Limb (tissue), 2 donors: ENCODE results near the gene NAV2.

Experiments used
- DNase-seq, 2 donors: peaks; one replicate each; pipeline ENCODE4 v3.0.0-alpha.2; 2016; ENCODE audit errors: extremely low spot score in 2 of 2

Gene NAV2

DNA sequence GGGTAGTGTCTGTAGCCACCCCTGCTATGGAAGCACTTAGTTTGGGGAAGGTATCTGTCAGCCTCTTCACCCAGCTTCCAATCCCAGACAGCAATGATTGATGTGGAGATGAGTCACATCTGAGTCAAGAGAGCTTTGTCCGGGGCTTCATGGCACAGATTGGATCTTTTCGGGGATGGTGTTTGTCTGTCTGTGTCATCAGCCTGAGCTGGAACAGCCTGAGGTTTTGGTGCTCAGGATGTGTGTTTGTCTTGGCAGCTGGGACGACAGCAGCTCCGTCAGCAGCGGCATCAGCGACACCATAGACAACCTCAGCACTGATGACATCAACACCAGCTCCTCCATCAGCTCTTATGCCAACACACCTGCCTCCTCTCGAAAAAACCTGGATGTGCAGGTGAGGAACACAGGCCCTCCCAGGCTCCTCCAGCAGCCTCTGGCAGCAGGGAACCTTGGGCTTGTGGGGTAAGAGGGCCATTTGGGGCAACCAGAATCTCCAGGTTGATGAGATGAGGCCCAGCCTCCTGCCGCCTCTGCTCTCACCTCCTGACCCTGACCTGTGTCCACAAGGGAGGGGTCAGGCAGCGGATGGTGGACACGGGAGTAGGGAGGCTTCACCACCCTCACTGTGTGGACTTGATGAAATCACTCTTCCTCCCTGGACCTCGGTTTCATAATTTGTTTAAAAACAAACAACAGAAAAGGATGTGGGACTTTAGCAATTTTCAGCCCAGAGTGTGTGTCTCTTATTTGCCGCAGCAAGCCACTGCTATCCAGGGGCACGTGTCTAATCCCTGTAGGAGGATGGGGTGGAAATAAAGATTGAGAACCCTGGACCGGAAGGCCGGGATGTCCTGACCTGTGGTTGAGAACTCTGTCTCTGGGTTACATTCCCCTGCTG is 323.3 kb downstream of the NAV2 start:
- DNase-seq: no peak

DNA sequence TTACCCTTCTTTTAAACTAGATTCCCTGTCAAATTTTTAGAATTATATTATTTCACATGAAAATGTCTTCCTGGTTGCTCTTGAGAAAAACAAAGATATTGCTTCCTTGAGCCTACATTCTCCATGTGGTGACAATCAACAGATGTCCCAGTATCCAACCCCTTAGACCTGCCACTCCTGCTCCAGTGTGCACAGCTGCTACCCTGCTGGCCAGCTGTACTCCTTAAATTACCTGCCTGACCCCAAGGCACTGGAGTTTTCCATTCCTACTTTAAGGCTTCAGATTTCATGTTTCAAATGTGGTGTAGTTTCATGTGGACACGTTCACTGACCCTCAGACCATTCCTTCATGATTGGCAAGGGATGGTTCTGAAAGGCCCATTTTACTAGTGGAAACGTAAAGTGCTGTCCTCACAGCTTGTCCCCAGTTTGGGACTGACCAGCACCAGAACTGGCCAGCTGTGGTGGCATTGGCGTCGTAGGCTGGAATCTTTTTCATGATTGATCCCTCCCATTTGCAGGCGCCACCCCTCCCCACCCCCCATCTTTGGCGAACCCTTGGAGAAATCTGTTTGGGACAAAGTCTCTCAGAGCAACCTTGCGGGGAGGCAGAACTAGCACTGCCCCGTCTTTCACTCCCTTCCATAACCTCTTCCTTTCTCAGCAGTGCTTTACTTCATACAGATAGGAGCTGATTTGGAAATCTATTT is 324.1 kb downstream of the NAV2 start:
- DNase-seq: no peak

DNA sequence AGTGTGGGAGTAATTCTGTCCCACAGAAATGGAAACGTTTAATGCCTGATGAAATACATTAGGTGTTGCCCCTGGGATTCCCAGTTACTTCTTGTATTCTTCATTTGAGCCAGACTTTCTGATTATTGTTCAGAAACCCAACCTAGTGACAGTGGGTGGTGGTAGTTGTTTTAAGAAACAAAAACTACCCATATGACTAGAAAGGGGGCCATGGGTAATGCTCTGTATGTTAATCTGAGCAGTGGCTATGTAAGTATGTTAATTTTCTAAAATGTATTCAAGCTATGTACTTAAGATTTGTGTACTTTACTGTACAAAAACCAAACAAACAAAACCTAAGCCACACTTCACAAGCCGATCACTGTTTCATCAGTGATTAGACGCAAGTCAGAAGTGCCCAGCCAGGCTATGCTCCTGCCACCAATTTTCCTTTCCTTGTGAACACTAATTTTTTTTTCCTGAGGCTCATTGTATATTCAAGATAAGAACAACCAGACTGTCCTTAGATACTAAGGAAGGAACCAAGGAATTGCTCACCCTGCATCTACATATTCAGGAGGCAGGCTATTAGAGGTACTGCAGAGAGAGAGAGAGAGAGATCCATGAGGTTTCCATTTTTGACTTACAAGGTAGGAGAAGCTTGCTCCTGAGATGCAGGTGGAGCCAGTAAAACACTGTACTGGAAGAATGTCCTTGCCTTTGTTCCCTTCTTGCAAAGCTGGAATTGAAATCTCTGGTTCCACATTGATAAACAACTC is 324.9 kb downstream of the NAV2 start:
- DNase-seq: no peak

DNA sequence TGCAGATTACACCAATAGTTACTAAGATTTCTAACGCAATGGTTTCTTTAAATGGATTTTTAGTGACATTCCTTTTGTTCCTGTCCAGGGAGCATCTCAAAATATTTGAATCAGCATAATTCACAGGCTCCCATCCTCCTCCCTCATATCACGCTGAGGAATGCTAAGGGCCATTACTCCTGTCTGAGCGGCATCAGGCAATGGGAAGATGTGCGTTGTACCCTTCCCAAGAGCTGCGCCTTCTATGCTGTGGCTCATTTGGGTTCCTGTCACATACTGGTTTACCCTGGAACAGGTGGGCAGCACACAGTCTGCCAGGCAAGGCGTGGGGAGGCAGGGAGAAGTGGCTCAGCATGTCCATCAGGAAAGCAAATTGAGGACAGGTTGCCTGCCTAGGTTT is 325.8 kb downstream of the NAV2 start:
- DNase-seq: no peak

DNA sequence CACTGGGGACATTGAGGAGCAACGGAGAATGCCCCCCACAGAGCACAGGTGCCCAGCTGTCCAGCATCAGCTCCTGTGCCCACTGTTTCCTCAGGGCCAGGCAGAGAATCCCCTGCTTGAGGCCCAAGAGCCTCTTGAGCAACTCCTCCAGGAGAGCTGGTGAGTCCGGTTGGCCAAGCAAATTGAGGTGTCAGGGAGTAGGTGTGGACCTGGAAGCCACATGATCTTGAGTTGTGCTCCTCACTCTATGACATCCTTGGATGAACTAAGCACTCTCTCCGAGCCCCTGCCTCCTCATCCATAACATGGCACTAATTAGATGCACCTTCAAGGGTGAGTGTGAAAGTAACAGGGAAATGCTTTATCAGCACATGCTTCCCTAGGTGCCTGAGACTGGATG is 326.3 kb downstream of the NAV2 start:
- DNase-seq: no peak

DNA sequence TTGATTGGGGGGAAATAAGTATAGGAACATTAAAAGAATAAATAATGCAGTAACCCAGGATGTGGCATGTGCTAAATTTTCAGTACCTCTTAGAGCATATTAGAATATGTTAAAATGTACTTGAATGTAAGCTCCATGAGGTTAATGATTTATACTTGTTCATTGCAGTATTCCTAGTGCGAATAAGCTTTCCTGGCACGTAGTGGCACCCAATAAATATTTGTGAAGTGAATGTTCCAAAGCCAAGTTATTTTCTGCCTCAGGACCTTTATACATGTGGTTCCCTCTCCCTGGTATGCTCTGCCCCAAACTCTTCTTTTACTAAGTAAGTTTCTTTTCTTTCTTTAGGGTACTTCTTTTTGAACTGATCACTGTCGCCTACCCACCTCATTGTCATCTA is 328.9 kb downstream of the NAV2 start:
- no peak for DNase-seq

DNA sequence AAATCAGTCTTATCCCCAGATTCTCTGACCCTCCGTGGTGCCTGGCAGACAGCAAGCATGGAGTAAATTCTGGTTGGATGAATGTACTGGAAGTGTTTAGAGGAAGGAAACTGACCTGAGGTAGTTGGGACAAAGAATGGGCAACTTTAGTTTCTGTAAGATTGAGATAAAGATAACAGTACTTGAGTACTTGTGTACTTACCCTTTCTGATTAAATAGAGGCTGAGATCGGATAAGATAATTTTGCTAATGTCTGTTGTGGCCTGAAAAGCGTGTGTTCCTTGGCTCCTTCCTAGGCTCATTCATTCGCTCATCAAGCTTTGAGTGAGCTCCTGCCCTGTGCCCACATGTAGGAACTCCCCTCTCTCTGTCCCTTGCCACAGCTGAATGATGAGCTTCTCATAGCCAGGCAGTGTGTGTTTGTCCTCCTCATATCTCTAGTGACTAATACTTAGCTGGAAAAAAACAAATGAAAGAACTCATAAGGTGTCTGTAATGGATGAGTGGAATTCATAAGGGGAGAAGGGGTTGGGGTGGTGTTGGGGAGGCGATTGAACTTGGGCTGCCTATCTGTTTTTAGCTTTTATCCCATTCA is 329.5 kb downstream of the NAV2 start:
- no peak for DNase-seq

DNA sequence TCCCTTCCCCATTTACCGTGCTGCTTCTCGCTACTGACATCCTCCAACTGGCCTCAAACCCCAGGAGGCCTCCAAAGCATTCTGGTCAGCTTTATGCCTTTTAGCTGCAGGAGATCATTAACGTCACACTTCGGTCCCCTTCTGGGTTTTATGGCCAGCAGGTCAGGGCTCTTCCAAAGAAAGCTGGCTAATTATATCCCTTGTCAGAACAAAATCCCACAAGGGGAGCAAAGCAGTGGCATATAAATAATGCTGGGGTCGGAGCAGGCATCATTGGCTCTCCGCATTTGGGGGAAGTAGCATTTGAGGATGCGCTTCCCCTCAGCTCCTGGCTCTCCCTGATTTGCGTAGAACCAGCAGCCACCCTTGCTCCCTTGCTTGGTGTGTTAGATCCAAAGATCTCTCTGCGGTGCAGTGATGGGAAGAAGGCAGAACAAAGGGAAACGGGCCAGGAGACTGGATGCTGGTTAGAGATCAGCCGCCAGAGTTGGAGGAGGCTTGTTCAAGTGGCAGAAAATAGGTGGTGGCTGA is 330.2 kb downstream of the NAV2 start:
- DNase-seq: no peak

DNA sequence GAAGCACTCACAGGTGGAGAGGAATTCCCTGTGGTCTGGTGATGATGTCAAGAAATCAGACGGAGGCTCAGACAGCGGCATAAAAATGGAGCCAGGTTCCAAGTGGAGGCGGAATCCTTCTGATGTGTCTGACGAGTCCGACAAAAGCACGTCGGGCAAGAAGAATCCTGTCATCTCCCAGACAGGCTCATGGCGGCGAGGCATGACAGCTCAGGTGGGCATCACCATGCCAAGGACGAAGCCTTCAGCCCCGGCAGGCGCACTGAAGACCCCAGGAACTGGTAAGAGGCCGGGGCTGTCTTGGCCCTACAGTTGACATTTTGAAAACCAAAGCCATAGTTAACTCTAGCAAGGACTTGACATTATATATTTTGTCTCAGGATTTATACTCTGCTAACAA is 331.4 kb downstream of the NAV2 start:
- DNase-seq: no peak

DNA sequence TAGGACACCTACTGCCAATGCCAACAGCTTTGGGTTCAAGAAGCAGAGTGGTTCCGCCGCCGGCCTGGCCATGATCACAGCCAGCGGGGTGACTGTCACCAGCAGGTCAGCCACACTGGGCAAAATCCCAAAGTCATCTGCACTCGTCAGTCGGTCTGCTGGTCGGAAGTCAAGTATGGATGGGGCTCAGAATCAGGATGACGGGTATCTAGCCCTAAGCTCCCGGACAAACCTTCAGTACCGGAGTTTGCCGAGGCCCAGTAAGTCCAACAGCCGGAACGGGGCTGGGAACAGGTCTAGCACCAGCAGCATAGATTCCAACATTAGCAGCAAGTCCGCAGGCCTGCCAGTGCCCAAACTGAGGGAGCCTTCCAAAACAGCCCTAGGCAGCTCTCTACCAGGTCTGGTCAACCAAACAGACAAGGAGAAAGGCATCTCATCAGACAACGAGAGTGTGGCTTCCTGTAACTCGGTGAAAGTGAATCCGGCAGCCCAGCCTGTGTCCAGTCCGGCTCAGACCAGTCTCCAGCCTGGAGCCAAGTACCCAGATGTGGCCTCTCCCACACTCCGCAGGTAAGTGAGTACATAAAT is 332.6 kb downstream of the NAV2 start:
- DNase-seq: no peak

DNA sequence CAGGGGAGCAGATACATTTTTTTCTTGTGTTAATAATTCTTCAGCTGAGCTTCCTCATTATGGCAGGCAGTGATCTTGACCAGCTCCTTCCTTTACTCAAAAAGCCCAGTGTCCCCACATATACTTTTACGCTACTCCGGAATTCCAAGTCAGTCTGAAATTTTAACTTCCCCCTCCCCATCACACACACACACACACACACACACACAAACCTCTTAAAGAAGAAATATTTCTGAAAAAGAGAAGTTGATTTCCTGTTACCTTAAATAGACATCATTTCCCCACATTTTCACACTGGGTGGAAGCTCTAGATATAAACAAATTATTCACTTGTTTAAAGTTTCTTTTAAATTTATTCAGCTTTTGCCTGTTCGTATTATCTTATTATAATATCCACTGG is 333.8 kb downstream of the NAV2 start:
- DNase-seq: no peak

DNA sequence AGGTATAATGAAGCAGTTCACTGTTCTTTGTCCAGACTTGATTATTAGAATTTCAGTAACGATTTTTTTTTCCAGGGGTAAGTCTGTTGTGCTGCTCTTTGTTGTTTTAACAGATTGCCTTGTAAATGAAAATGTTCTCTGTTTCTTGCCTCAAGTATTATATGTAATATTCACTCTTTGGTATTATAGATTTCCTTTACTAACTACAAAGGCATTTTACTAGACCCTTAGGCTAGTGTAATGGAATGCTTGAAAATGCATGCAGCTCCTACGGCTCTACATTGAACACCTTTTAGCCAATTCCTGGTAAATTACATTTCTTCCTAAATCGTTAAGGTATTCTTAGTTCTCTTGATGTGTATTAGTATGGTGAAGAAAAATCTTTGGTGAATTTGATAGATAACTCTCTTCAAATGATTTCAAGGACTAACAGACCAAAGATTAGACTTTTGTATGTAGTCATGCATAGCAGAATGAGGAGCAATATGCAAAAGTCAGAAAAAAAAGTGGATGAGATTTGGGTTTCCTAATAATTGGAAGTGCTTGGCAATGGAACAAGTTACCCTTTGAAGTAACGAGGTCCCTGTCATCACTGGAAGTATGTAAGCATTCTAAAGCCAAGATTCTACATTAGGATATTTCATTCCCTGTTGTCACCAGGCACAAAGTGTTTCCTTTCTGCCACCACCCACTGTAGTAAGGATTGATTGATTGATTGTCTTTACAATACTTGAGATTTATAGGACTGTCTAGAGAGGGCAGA is 334.6 kb downstream of the NAV2 start:
- no peak for DNase-seq

DNA sequence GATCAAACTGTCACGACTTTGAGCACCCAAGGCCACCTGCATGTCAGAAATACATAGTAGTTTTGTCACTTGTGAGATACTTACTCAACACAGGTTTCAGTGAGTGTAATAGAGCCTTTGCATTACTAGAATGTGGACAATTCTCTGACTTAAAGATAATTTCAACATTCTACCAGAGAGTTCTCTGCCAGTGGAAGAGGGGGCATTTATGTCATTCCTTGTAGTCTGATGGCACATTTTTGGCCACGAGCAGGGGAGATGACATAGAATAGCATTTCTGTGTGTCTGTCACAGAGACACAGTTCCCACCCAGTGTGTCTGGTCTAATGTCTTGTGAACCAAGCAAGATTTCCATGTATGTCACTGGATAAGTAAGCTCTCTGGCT is 335.1 kb downstream of the NAV2 start:
- no peak for DNase-seq

DNA sequence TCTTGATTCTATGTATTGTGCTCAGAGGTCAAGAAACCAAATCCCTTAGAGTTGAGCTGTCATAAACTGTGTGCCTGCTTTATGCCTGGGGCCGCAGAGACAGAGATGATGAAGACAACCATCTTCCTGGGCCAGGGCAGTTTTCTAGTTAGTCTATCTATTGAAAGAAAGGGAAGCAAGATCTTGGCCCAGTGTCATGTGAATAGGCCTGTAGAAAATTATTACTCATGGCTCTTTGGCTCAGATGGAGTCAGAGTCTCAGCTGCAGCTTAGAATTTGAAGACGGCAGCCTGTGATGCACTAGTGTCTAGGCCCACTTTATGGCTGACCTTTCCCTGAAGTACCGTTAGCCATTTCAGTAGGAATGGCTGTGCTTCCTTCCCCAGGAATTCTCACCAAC is 335.6 kb downstream of the NAV2 start:
- DNase-seq: no peak

DNA sequence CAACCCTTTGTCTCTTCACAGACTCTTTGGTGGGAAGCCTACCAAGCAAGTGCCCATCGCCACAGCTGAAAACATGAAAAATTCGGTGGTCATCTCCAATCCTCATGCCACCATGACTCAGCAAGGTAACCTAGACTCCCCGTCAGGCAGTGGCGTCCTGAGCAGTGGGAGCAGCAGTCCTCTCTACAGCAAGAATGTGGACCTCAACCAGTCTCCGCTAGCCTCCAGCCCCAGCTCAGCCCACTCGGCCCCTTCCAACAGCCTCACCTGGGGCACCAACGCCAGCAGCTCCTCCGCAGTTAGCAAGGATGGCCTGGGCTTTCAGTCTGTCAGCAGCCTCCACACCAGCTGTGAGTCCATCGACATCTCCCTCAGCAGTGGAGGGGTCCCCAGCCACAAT is 336.1 kb downstream of the NAV2 start:
- DNase-seq: no peak

DNA sequence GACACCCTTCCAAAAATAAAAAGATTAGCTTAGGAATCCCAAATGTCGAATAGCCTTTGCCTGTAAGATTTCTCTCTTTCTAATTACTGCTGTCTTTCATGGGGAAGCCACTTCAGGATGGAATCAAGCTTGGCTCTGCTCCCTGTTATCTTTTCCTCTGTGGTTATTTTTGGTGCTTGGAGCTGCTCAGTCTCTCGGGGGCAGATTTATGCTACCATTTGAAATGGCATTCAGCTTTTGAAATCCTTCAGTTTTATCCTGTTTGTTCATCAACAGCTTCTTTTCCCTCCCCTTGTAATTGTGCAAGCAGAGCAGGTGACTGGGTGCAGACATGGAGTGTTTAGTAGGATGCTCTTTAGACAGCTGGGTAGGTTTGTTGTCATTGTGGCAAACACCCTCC is 336.6 kb downstream of the NAV2 start:
- no peak for DNase-seq

DNA sequence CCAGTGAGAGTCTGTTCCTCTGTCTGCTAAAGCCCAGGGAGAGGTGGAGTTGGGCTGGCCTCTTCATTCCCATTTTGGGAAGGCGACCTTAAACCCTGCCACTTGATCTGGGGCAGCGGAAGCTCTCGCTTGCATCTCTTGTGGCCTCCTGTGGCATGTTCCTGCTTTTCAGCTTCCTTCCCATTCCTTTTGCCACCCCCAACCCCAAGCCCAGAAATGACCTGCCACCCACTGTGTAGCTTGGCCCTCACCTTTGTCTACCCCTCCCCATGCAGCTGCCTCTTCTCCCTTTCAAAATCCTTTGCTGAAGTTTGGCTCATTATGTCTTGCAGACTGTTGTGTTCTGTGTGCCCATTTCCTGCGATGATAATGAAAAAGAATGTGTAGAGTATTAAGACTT is 337.4 kb downstream of the NAV2 start:
- no peak for DNase-seq

DNA sequence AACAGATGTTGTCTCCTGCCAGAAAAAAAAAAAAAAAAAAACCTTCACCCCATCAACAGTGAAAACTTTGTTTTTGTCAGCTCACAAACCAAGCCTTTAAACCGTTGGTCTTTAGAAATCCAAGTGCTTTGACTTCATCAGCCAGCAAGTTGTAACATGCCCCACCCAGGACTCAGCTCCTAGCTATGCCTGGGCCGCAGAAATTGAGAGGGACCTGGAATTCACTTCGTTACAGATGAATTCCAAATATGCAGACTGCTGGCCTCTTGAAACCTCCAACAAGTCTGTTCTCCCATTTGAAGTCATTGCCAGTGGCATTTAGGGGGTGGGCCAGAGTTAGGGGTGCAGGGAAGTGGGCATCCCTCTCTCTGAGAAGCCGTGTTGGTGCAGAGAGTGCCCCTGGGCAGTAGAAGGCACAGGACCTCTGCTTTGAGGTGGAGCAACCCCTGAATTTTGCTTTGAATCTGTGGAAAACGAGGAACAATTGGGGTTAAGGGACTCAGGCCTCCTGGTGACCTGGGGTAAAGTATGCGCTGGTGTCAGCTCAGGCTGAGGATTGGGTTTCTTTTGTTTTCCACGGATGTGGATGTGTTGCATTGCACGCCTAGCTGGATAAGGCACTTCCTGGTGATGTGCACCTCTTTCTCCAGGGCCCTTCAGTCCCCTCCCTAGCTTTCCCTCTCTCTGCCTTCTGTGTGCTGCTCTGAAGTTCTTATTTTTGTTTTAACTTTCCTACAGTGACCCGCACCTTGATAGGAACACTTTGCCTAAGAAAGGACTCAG is 338.1 kb downstream of the NAV2 start:
- no peak for DNase-seq

DNA sequence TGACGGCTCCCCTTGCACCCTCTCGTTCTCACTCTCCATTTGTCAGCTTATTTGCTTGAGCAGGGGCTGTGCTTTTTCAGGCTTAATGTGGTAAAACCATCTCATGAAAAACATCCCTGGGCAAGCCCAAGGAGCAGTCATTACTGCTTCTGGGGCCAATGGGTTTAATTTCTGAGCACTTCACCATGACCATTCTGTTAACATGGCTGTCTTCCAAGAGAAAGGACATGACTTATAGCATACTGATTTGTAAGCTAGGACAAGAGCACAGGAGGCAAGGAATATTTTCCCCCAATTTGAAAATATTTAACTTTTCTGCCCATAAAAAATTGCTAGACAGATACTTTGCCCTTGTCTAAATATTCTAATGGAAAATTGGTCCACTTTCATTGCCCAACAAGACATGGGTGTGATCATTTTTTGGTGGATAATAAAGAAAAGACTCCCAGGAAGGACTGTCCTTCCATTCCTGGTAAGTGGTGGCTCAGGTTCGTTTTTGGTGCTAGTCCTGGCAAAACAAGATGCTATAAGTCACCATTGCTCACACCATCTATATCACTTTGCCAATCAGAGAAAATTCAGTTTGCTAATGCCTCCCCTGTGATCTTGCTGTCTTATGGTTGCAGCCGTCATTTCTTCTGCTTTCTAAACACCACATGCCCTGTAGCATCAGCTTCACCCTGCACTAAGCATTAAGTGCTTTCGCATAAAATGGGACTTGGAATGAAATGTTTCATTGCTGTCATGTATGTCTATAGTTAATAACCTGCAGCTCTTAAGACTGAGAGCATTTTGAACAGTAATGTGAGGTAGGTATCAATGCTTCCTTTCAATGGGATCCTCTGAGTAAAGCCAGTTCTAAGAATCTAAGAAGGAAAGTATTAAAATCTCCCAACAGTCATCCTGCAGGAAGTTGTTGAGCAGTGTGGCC is 339.1 kb downstream of the NAV2 start:
- no peak for DNase-seq
